IMR-90 (cell line): ENCODE measurements around the gene ACOT7. TPM values are rescaled to one million over a fixed set of nuclear protein-coding genes. Genes with fewer than 3 reads are reported as not detected.
A peak's percentile ranks its signal among the peaks of the same experiment; 100 is the strongest.

Experiments
- ATAC-seq: fragments of 200-7000 bp; cut with Tn5 transposase; 2 replicates; pipeline ENCODE4 v1.9.1; 2020; ENCODE audit warnings: low read depth, mild to moderate bottlenecking, moderate library complexity
- BruUV-seq: library from RNA; stranded (reverse); fragments of 400-500 nt; replicated peaks from 2 replicates; lab custom pipeline; 2021; lab: Mats Ljungman, UMichigan
- CTCF ChIA-PET: fragments of 300-600 bp; formaldehyde crosslinking; extraction: SDS; loops from one replicate; lab custom pipeline; 2021; ENCODE audit warnings: antibody characterized with exemption; lab: Yijun Ruan, JAX
- POLR2A ChIA-PET: fragments of 300-600 bp; sonication (Branson Sonifier 250); formaldehyde crosslinking; loops from one replicate; lab custom pipeline; 2022; ENCODE audit warnings: antibody characterized with exemption; ENCODE audit not compliant: unreplicated experiment; lab: Charles Lee
- DNase-seq: peaks from one replicate; pipeline ENCODE4 v3.0.0; 2013
- H2AFZ ChIP-seq: replicated peaks from 2 replicates; pipeline ENCODE3; 2013; ENCODE audit warnings: low read length, mild to moderate bottlenecking; ENCODE audit not compliant: poor library complexity
- H2AK5ac ChIP-seq: 2 replicates; pipeline ENCODE4 v1.6.1; 2013; ENCODE audit warnings: low read depth, low read length, inconsistent platforms
- H2AK9ac ChIP-seq: replicated peaks from 2 replicates; pipeline ENCODE3; 2013; ENCODE audit warnings: mild to moderate bottlenecking, low read depth, low read length, moderate library complexity; ENCODE audit not compliant: poor library complexity
- H2BK120ac ChIP-seq: 2 replicates; pipeline ENCODE4 v1.6.1; 2013; ENCODE audit warnings: low read depth, low read length, inconsistent platforms
- H2BK15ac ChIP-seq: 3 replicates; pipeline ENCODE4 v1.6.1; 2013; ENCODE audit warnings: low read depth, low read length, inconsistent platforms
- H2BK20ac ChIP-seq: 2 replicates; pipeline ENCODE4 v1.6.1; 2013; ENCODE audit warnings: low read depth, mild to moderate bottlenecking, inconsistent platforms, low read length, moderate library complexity
- H2BK5ac ChIP-seq: 2 replicates; pipeline ENCODE4 v1.6.1; 2013; ENCODE audit warnings: mild to moderate bottlenecking, low read depth, low read length, inconsistent platforms; ENCODE audit not compliant: poor library complexity, severe bottlenecking
- H3K14ac ChIP-seq: replicated peaks from 2 replicates; pipeline ENCODE4 v1.6.1; 2013; ENCODE audit warnings: low read depth, low read length, inconsistent platforms
- H3K18ac ChIP-seq: 2 replicates; pipeline ENCODE4 v1.6.1; 2013; ENCODE audit warnings: low read depth, low read length, control low read depth
- H3K23ac ChIP-seq: 2 replicates; pipeline ENCODE4 v1.6.1; 2013; ENCODE audit warnings: low read depth, low read length, inconsistent platforms
- H3K27ac ChIP-seq: 2 replicates; pipeline ENCODE4 v1.5.1; 2013; ENCODE audit warnings: mild to moderate bottlenecking, control low read depth, low read length; ENCODE audit not compliant: insufficient read depth
- H3K27me3 ChIP-seq: 2 replicates; pipeline ENCODE4 v1.6.1; 2013; ENCODE audit warnings: low read length; ENCODE audit not compliant: control insufficient read depth, insufficient read depth
- H3K36me3 ChIP-seq: 2 replicates; pipeline ENCODE4 v1.6.1; 2013; ENCODE audit warnings: low read length, mixed read lengths; ENCODE audit not compliant: control insufficient read depth, insufficient read depth
- H3K4ac ChIP-seq: 2 replicates; pipeline ENCODE4 v1.6.1; 2013; ENCODE audit warnings: low read depth, low read length, inconsistent platforms
- H3K4me1 ChIP-seq: 2 replicates; pipeline ENCODE4 v1.6.1; 2013; ENCODE audit warnings: low read length, mixed read lengths; ENCODE audit not compliant: control insufficient read depth, insufficient read depth
- H3K4me2 ChIP-seq: 2 replicates; pipeline ENCODE4 v1.6.1; 2013; ENCODE audit warnings: low read depth, mild to moderate bottlenecking, control low read depth, low read length, moderate library complexity
- H3K4me3 ChIP-seq: 2 replicates; pipeline ENCODE4 v1.5.1; 2013; ENCODE audit warnings: low read depth, mild to moderate bottlenecking, control low read depth, low read length, moderate library complexity; ENCODE audit not compliant: insufficient read depth
- H3K56ac ChIP-seq: 2 replicates; pipeline ENCODE4 v1.6.1; 2013; ENCODE audit warnings: low read length, inconsistent platforms; ENCODE audit not compliant: insufficient read depth; ENCODE audit errors: extremely low read depth
- H3K79me1 ChIP-seq, 2 experiments: 2 replicates each; pipeline ENCODE4 v1.6.1; 2013; ENCODE audit warnings: low read length in 2 of 2, inconsistent platforms in 1 of 2, low read depth in 1 of 2
- H3K9ac ChIP-seq: 2 replicates; pipeline ENCODE4 v1.6.1; 2013; ENCODE audit warnings: low read depth, low read length, control low read depth
- H3K9me1 ChIP-seq: 2 replicates; pipeline ENCODE4 v1.6.1; 2013; ENCODE audit warnings: low read length, inconsistent platforms; ENCODE audit not compliant: insufficient read depth
- H3K9me3 ChIP-seq: 2 replicates; pipeline ENCODE4 v1.6.1; 2013; ENCODE audit warnings: low read length; ENCODE audit not compliant: control insufficient read depth, insufficient read depth
- H4K20me1 ChIP-seq: 2 replicates; pipeline ENCODE4 v1.6.1; 2013; ENCODE audit warnings: low read length, inconsistent platforms; ENCODE audit not compliant: insufficient read depth
- H4K5ac ChIP-seq: 2 replicates; pipeline ENCODE4 v1.6.1; 2013; ENCODE audit warnings: mild to moderate bottlenecking, low read depth, low read length, control low read depth
- H4K8ac ChIP-seq, 2 experiments: 2 replicates each; pipeline ENCODE4 v1.6.1; 2013; ENCODE audit warnings: low read depth in 2 of 2, low read length in 2 of 2, control low read depth in 1 of 2, inconsistent platforms in 1 of 2
- H4K91ac ChIP-seq: 2 replicates; pipeline ENCODE4 v1.6.1; 2013; ENCODE audit warnings: low read depth, low read length, inconsistent platforms; ENCODE audit not compliant: insufficient read depth
- CEBPB ChIP-seq: IDR thresholded peaks from 2 replicates; pipeline ENCODE4 v1.6.1; 2012; ENCODE audit warnings: low read depth, low read length, improper control_type of control experiment
- FOS ChIP-seq: fragments of 150-350 bp; IDR thresholded peaks from 2 replicates; pipeline ENCODE4 v1.6.1; 2016; ENCODE audit warnings: low read depth, low read length
- MAZ ChIP-seq: IDR thresholded peaks from 2 replicates; pipeline ENCODE4 v1.6.1; 2012; ENCODE audit warnings: low read depth, mild to moderate bottlenecking, low read length, improper control_type of control experiment, moderate library complexity, borderline replicate concordance
- RAD21 ChIP-seq: IDR thresholded peaks from 2 replicates; pipeline ENCODE4 v1.6.1; 2012; ENCODE audit warnings: low read length, improper control_type of control experiment
- RCOR1 ChIP-seq: IDR thresholded peaks from 2 replicates; pipeline ENCODE4 v1.6.1; 2012; ENCODE audit warnings: mild to moderate bottlenecking, low read length, improper control_type of control experiment; ENCODE audit not compliant: insufficient replicate concordance
- WGBS, 2 experiments: methylation state at CpG; one replicate each; pipeline versions ENCODE4 v1.1.5 to v1.1.7; 2013; ENCODE audit warnings: missing lambda C conversion rate in 2 of 2; ENCODE audit not compliant: insufficient read length in 1 of 2; ENCODE audit errors: extremely low coverage in 2 of 2; 5-methylcytosine and 5-hydroxymethylcytosine counted together
- dilution Hi-C: fragments of 300-500 bp; cut with HindIII; formaldehyde crosslinking; loops from one replicate; pipeline ENCODE4 v1.14.3; 2018; ENCODE audit warnings: low sequenced_read_pairs; ENCODE audit not compliant: unreplicated experiment
- in situ Hi-C: fragments of 300-500 bp; cut with MboI; formaldehyde crosslinking; loops from 3 replicates; pipeline ENCODE4 v1.14.3; 2019; ENCODE audit warnings: low sequenced_read_pairs, inconsistent platforms, mixed read lengths
- intact Hi-C: fragments of 100-400 bp; cut with micrococcal nuclease; formaldehyde crosslinking; loops from 2 replicates; pipeline ENCODE4 v1.10.0; 2022
- polyA plus RNA-seq, 3 experiments: library from polyadenylated mRNA; depleted of rRNA; stranded (reverse); fragments of >200 nt; gene quantifications; 2 replicates each; pipeline ENCODE4 v1.2.3, GENCODE V29; 2012; ENCODE audit warnings: low replicate concordance in 1 of 3
- total RNA-seq: library from RNA; depleted of rRNA; stranded (reverse); fragments of >200 nt; gene quantifications from 2 replicates; pipeline ENCODE4 v1.2.3, GENCODE V29; 2012

Gene ACOT7
- total and polyA plus RNA-seq, 2 of the 4 experiments (the other 2 are of a cell fraction) = 51.6 to 242 TPM

DNA sequence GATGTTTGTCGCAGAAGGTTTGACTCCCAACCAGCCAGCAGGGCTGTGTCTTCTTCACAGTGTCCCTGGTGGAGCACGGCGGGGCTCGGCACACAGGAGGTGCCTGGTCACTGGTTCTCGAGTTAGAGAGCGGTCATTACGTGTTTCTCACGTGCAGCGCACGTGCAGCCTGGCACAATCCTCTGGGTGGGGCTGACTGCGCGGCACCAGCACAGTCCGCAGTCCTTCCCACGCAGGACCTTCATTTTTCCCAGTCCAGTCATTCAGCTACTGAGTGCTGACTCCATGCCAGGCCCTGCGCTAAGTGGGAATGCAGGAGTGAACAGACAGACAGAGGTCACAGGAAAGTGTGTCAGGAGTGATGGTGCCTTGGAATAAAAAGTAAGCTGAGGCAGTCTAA is 86.5 kb downstream of the ACOT7 start:
- Histone ChIP-seq H2BK20ac (no peak overlapping the region), H4K91ac (no peak overlapping the region), H3K9ac (no peak overlapping the region), H2AK9ac (no peak overlapping the region), H2BK5ac (no peak overlapping the region), H3K27me3 (no peaks in the 10 kb centered on the region), H3K27ac (no peak overlapping the region), H2BK120ac (no peak overlapping the region), H3K4me2 (no peak overlapping the region), H3K4me3 (no peak overlapping the region), H3K36me3 (0 out of 2 replicates have a peak, but pooled peaks cover 4% of the 10 kb centered on the region), H3K79me1 (no peaks in the 10 kb centered on the region; a peak in 1 of 4 replicates), H3K18ac (no peak overlapping the region), H4K20me1 (no peaks in the 10 kb centered on the region; the same call in 1 of the 2 replicates), H4K8ac (no peak overlapping the region), H3K9me1 (no peaks in the 10 kb centered on the region; the same call in 1 of the 2 replicates), H3K23ac (no peak overlapping the region), H3K4ac (no peak overlapping the region), H2AK5ac (no peak overlapping the region), H3K9me3 (no peaks in the 10 kb centered on the region), H3K4me1 (no peaks in the 10 kb centered on the region), H2AFZ (no peak overlapping the region), H4K5ac (no peak overlapping the region), H3K56ac (no peak overlapping the region), H2BK15ac (no peak overlapping the region), H3K14ac (no peak overlapping the region)
- no TSS peak for BruUV-seq
- ChIA-PET CTCF (no interaction called here), POLR2A (no interaction called here)
- intact Hi-C loops (no loop called here), dilution Hi-C loops (no loop called here), in situ Hi-C loops (no loop called here)
- ATAC-seq = no peak
- TF ChIP-seq RCOR1 (no peak), MAZ (no peak), RAD21 (no peak), FOS (no peak), CEBPB (no peak)
- DNase-seq = peak; percentile 22
- 89% methylated on average over 9 of the region's 15 CpGs; no CpG with 5 or more reads in 1 of the 2 experiments for WGBS, 2 experiments
